Tibial nerve (tissue), 4 donors: ENCODE measurements around the gene KIFC1. TPM values are rescaled to one million over a fixed set of nuclear protein-coding genes. Genes with fewer than 3 reads are reported as not detected.
A peak's percentile ranks its signal among the peaks of the same experiment; 100 is the strongest.

Experiments
- DNase-seq, 2 donors: peaks; one replicate each; pipeline ENCODE4 v3.0.0-alpha.2; 2019; ENCODE audit warnings: low spot score in 2 of 2
- H3K27ac ChIP-seq, 4 donors: fragments of 200-600 bp; sonication (generic) in 3 of 4; one replicate each; pipeline ENCODE4 v1.5.1; 2017 to 2019; ENCODE audit warnings: mild to moderate bottlenecking in 1 of 4
- H3K27me3 ChIP-seq, 2 donors: fragments of 200-600 bp; sonication (generic) in 1 of 2; one replicate each; pipeline versions ENCODE4 v1.5.1 to v1.6.0; 2017 to 2019
- H3K36me3 ChIP-seq, 3 donors: fragments of 200-600 bp; sonication (generic); one replicate each; pipeline ENCODE4 v1.5.1; 2018 to 2019
- H3K4me1 ChIP-seq, 4 donors: fragments of 200-600 bp; sonication (generic) in 3 of 4; one replicate each; pipeline ENCODE4 v1.5.1; 2017 to 2019
- H3K4me3 ChIP-seq, 4 donors: fragments of 200-600 bp; sonication (generic) in 3 of 4; one replicate each; pipeline ENCODE4 v1.5.1; 2017 to 2019; ENCODE audit warnings: mild to moderate bottlenecking in 1 of 4, moderate library complexity in 1 of 4
- H3K9me3 ChIP-seq, 4 donors: fragments of 200-600 bp; sonication (generic) in 3 of 4; one replicate each; pipeline ENCODE4 v1.5.1; 2017 to 2019
- EP300 ChIP-seq, 2 donors: sonication (generic); formaldehyde crosslinking; IDR thresholded peaks; one replicate each; pipeline ENCODE4 v1.6.1; 2017; ENCODE audit warnings: antibody characterized with exemption in 2 of 2, mild to moderate bottlenecking in 1 of 2
- POLR2A ChIP-seq, 2 donors: fragments of 450-650 bp; IDR thresholded peaks; one replicate each; pipeline ENCODE4 v1.6.1; 2017; ENCODE audit warnings: antibody characterized with exemption in 2 of 2, mild to moderate bottlenecking in 2 of 2, moderate library complexity in 2 of 2
- WGBS, 2 donors: methylation state at CpG; one replicate each; pipeline ENCODE4 v1.1.5; 2018; 5-methylcytosine and 5-hydroxymethylcytosine counted together
- total RNA-seq, 4 donors: library from RNA; depleted of rRNA; stranded (reverse); fragments of >200 nt; gene quantifications; one replicate each; pipeline ENCODE4 v1.1.0, GENCODE V29; 2016
- TF ChIP-seq, protein P1 (sequence below), 5 experiments: fragments of 200-600 bp in 3 of 5; fragments of 450-650 bp in 2 of 5; sonication (generic) in 3 of 5; IDR thresholded peaks; one replicate each; pipeline ENCODE4 v1.5.1; 2016 to 2019; ENCODE audit warnings: antibody characterized with exemption in 5 of 5, mild to moderate bottlenecking in 3 of 5, moderate library complexity in 2 of 5

The KIFC1 gene
- total RNA-seq, 4 donors from 2014 or later: 0.42 to 3.6 (median 2.1) TPM

- TF ChIP-seq, protein P1, sequence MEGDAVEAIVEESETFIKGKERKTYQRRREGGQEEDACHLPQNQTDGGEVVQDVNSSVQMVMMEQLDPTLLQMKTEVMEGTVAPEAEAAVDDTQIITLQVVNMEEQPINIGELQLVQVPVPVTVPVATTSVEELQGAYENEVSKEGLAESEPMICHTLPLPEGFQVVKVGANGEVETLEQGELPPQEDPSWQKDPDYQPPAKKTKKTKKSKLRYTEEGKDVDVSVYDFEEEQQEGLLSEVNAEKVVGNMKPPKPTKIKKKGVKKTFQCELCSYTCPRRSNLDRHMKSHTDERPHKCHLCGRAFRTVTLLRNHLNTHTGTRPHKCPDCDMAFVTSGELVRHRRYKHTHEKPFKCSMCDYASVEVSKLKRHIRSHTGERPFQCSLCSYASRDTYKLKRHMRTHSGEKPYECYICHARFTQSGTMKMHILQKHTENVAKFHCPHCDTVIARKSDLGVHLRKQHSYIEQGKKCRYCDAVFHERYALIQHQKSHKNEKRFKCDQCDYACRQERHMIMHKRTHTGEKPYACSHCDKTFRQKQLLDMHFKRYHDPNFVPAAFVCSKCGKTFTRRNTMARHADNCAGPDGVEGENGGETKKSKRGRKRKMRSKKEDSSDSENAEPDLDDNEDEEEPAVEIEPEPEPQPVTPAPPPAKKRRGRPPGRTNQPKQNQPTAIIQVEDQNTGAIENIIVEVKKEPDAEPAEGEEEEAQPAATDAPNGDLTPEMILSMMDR (IDR thresholded peaks at IDR 0.05): peak in 3 of 5 experiments; percentile 33 to 52 (median 47)
- TF ChIP-seq EP300 (IDR thresholded peaks at IDR 0.05) (peak in 1 of 2 donors; percentile 8), POLR2A (IDR thresholded peaks at IDR 0.05) (no peak)
- no peak for DNase-seq
- Histone ChIP-seq H3K4me1 (peaks cover 0 to 79% (median 45%) of the 10 kb centered on the region in 4 donors), H3K27me3 (no peaks in the 10 kb centered on the region), H3K4me3 (peak overlapping the region; percentile 19 to 60 (median 50)), H3K27ac (peak overlapping the region; percentile 40 to 99 (median 82)), H3K9me3 (no peaks in the 10 kb centered on the region), H3K36me3 (peaks cover 0 to 8% (median 0%) of the 10 kb centered on the region in 3 donors)
- WGBS, 2 donors: 6 to 13% methylated on average over 18 to 20 of the region's 33 CpGs
These were observed 36.8 kb downstream of the KIFC1 start for GRCh38 chr6:33428224-33428965.

DNA sequence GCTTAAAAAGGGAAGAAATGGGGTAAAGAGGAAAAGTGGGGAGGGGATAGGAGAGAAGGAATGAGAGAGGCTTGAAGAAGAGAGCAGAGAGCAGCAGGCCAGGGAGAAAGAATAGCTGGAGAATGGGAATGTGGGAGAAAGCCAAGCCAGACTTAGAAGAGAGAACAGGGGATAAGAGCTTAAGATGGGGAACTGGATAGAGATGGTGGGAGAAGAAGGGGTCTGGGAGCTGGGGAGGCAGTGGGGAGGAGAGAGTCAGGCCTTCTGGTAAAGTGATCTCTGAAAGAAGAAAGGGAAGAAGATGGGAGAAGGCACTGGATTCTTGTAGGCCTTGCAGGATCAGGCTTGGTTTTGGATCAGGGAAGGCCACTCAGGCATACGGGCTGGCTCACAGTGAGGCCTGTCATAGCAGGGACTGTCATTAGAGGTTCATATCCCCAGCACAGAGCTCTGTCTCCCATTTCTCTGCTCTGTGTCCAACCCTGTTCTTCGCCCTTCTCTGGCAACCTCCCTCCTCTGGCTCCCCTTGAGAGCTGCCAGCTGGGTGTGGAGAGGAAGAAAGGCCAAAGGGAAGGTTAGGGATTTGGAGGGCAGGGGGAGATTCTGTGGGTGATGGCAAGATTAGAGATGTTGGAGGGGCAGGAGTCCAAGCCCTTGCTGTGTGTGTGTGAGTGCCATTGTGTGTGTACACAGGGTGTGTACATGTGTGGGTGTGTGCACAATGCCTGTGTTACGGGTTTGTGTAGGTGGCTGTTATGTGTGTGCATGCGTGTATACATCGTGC lies 37.5 kb downstream of the KIFC1 start:
- TF ChIP-seq EP300 (IDR thresholded peaks at IDR 0.05) (no peak), POLR2A (IDR thresholded peaks at IDR 0.05) (no peak)
- TF ChIP-seq, protein P1 (IDR thresholded peaks at IDR 0.05): no peak
- Histone ChIP-seq H3K27ac (peak overlapping the region; percentile 17 to 99 (median 82)), H3K27me3 (no peaks in the 10 kb centered on the region), H3K9me3 (no peaks in the 10 kb centered on the region), H3K36me3 (peaks cover 0 to 9% (median 0%) of the 10 kb centered on the region in 3 donors), H3K4me3 (no peak overlapping the region), H3K4me1 (peaks cover 0 to 84% (median 45%) of the 10 kb centered on the region in 4 donors)
- no peak for DNase-seq
- WGBS, 2 donors: 28 to 36% methylated on average over 5 of the region's 5 CpGs

- DNase-seq: no peak
- Histone ChIP-seq H3K4me1 (peaks cover 0 to 78% (median 42%) of the 10 kb centered on the region in 4 donors), H3K27me3 (no peaks in the 10 kb centered on the region), H3K4me3 (no peak overlapping the region), H3K27ac (peak overlapping the region in 3 of 4 donors; percentile 72 to 99 (median 93)), H3K9me3 (no peaks in the 10 kb centered on the region), H3K36me3 (peaks cover 0 to 9% (median 0%) of the 10 kb centered on the region in 3 donors)
- TF ChIP-seq EP300 (IDR thresholded peaks at IDR 0.05) (no peak), POLR2A (IDR thresholded peaks at IDR 0.05) (no peak)
- TF ChIP-seq, protein P1 (IDR thresholded peaks at IDR 0.05): no peak
- WGBS, 2 donors: 17 to 27% methylated on average over 2 of the region's 2 CpGs
These were observed 38.1 kb downstream of the KIFC1 start for GRCh38 chr6:33429750-33430052.

DNA sequence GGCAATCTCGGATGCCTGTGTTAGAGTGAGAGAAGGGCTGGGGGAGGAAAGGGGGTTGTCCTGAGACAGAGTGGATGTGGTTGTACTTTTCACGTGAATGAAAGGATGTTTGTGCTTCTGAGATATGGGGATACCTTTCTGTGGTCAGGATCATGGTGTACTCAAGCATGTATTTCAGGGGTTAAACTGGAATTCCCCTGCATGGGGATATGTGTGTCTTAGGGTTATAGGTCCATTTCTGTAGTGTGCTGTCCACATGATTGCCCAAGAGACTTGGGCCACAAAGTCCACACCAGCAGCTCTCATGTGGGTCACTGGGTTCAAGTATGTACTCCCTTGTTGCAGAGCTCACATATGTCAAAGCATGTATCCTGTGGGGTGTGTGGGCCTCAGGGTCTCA lies 38.7 kb downstream of the KIFC1 start:
- Histone ChIP-seq H3K27me3 (no peaks in the 10 kb centered on the region), H3K36me3 (peaks cover 0 to 14% (median 2%) of the 10 kb centered on the region in 3 donors), H3K27ac (no peak overlapping the region), H3K9me3 (no peaks in the 10 kb centered on the region), H3K4me3 (no peak overlapping the region), H3K4me1 (peaks cover 0 to 73% (median 36%) of the 10 kb centered on the region in 4 donors)
- TF ChIP-seq POLR2A (IDR thresholded peaks at IDR 0.05): no peak
- TF ChIP-seq EP300 (IDR thresholded peaks at IDR 0.05): no peak
- TF ChIP-seq, protein P1 (IDR thresholded peaks at IDR 0.05): no peak
- 31 to 39% methylated on average over 2 of the region's 2 CpGs for whole genome bisulfite sequencing, 2 donors
- DNase-seq: no peak
